NCI-H446 treated with DMSO at 0.1 percent for 48 hours (cell line): ENCODE results near the gene IL15.
"Not testable (repeated sequence)": the region's sequence is repeated elsewhere in the genome, so short reads cannot be mapped to it uniquely, and the experiment has no call there.

Source experiments
- DNase-seq: peaks from one replicate; lab custom pipeline; 2025; lab: John Stamatoyannopoulos, UW

Gene IL15, protein sequence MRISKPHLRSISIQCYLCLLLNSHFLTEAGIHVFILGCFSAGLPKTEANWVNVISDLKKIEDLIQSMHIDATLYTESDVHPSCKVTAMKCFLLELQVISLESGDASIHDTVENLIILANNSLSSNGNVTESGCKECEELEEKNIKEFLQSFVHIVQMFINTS

DNA sequence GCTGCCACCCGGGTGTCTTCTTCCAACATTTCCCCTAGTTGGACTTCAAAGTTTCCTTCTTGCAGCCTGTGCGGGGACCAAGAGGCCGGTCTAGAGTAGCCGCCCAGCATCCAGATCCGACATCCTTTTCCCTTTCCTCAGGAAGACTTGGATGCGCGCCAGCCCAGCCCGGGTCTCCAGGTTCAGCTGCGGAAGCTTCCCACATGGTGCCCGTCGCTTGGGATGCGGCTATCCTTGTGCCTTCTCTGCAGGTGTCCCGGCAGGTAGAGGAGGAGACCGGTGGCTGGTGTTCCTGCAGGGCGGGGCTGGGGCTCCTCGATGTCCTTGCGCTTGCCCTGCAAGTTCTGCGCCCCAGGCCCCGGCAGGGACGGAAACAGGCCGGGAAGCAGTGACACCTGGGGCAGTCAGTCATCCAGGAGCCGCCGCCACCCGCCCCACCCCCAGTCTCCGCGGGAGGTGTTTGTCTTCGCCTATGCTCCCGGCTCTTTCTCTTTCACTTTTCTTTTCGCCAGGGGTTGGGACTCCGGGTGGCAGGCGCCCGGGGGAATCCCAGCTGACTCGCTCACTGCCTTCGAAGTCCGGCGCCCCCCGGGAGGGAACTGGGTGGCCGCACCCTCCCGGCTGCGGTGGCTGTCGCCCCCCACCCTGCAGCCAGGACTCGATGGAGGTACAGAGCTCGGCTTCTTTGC, at the start of gene IL15:
TSS of gene IL15 (plus strand) at position 502 of the 689 bp plus-strand sequence. CDS start 82,882 bp downstream, outside the sequence.
- no peak for DNase-seq

DNA sequence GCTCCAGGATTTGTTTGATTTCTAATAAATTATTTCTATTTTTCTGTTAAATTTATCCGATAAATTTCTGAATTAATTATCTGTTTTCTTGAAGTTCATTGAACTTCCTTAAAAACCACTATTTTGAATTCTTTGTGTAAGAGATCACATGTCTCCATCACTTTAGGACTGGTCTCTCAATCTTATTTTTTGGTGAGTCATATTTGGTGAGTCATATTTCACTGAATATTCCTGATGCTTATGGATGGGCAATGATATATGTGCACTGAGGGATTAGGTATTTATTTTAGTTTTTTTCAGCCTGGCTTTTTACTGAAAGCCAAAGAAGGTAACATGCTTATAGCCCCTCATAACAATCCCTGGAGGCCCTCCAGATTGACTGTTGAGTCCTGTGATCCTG, 48.5 kb upstream of the IL15 start:
- no peak for DNase-seq

- DNase-seq, result no peak
Observed at GRCh38 chr4:141595531-141595930, 40.9 kb upstream of the IL15 start.

- no peak for DNase-seq
Observed at GRCh38 chr4:141599853-141600252, 36.5 kb upstream of the IL15 start.

- DNase-seq, result not testable (repeated sequence)
Observed at GRCh38 chr4:141604683-141605082, 31.7 kb upstream of the IL15 start.

DNA sequence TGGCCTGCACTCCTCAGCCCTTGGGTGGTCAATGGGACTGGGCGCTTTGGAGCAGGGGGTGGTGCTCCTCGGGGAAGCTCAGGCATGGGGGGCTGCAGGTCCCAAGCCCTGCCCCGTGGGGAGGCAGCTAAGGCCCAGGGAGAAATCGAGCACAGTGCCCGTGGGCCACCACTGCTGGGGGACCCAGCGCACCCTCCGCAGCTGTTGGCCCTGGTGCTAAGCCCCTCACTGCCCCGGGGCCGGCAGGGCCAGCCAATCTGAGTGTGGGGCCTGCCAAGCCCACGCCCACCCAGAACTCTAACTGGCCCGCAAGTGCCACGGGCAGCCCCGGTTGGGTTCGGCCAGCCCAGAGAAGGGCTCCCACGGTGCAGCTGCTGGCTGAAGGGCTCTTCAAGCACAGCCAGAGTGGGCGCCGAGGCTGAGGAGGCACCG, 30.9 kb upstream of the IL15 start:
- DNase-seq, result no peak

GRCh38 chr4:141609243-141609642, 27.1 kb upstream of the IL15 start:
- DNase-seq, result no peak

- no peak for DNase-seq
Observed at GRCh38 chr4:141610365-141610764, 26.0 kb upstream of the IL15 start.

DNA sequence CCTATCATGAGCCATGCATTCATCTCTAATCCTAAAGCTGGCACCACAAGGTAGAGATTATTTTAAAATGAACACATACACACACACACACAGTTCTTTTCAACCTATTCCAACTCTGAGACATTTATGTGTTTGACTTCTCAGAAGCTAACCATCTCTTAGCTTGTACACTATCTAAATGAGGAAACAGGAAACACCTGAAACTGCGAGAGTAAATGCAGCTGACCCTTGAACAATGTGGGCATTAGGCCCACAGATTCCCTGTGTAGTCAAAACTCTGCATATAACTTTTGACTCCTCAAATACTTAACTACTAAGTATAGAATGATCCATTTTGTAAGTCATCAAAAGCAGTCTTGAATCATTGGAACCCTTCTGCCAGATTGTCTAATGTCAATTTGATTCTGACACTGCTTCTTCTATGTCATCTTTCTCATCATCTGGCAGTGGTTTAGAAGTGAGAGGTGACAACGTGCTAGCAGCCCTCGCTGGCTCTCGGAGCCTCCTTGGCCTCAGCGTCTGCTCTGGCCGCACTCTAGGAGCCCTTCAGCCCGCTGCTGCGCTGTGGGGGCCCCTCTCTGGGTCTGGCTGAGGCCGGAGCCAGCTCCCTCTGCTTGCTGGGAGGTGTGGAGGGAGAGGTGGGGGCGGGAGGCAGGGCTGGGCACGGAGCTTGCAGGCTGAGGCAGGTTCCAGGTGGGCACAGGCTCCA, 21.4 kb upstream of the IL15 start:
- no peak for DNase-seq

DNA sequence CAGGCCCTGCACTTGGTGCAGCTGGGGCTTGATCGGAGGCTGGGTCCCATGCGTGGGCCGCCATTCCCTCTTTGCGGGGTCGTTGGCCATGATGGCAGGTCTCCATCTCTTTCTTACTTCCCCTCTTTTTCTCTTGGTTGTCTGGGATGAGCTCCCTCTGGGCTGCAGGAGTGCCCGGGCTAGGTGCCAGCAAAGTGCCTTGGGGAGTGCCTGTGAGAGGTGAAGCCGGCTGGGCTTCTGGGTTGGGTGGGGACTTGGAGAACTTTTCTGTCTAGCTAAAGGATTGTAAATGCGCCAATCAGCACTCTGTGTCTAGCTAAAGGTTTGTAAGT, 20.8 kb upstream of the IL15 start:
- not testable (repeated sequence) for DNase-seq

GRCh38 chr4:141620715-141621114, 15.7 kb upstream of the IL15 start:
- DNase-seq, result no peak

GRCh38 chr4:141625023-141625422, 11.4 kb upstream of the IL15 start:
- DNase-seq, result no peak

GRCh38 chr4:141630854-141631253, 5.5 kb upstream of the IL15 start:
- no peak for DNase-seq

DNA sequence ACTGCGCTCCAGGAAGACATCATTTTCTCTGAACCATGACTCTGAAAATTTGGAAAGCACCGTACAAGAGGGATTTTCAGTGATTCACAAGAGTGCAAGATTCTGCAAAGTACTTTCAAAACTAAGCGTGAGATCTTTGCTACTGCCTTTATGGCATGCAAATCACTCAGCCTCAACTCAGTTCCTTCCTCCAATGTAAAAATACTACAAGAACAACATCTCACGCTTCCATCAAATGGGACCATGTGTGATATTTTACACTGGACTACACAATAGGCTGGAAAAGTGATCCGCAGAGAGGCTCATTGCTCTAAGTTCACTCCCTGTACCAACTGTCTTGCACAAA, 674 bp upstream of the IL15 start:
- DNase-seq, result no peak

DNA sequence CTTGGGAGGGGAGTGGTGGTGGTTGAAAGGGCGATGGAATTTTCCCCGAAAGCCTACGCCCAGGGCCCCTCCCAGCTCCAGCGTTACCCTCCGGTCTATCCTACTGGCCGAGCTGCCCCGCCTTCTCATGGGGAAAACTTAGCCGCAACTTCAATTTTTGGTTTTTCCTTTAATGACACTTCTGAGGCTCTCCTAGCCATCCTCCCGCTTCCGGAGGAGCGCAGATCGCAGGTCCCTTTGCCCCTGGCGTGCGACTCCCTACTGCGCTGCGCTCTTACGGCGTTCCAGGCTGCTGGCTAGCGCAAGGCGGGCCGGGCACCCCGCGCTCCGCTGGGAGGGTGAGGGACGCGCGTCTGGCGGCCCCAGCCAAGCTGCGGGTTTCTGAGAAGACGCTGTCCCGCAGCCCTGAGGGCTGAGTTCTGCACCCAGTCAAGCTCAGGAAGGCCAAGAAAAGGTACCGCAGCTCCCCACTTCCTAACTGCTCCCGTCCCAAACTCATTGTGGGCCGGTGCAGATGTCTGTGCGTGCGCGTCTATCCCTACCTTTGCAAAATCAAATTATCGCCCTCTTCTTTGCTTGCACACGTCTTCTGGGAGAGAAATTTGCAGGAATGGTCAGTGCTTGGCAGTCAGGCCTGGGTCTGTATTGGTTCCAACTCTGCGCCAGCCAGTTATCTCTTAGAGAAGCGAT, 533 bp downstream of the IL15 start:
- no peak for DNase-seq

DNA sequence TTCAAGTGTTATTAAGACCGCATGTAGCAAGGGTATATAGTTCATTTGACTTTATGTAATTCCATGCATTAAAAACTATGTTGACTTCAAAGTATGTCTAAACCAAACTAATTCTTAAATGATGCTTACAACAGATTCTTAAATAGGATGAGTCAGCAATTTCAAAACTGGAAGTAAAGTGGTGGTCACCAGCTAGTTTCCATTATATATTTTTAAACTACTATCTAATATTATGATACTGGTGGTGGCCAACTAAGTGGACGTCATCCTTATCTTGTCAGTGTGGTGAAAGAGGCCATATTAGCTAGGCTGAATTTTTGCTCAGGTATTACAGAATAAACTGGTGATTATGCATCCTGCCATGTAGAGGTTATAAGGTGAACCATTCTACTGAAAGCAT, 1.2 kb downstream of the IL15 start:
- DNase-seq, result no peak

DNA sequence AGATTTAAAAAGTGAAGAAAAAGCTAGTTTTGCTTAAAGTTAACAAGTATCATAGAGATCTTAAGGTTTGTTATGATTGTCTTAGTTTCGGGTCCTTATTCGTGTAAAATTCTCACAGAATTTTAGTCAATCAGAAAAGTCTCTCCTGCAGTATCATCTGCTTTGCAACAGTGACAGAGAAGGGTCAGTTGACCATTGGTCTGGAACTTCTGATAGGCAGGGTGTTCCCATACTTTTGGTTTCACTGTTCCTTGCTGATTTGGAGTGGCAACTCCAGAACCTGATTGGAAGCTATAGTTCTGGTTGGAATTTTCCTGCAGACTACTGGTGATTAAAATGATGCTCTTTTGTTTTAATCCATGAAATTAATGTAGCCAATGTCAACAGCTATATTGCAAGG, 1.8 kb downstream of the IL15 start:
- DNase-seq, result no peak

DNA sequence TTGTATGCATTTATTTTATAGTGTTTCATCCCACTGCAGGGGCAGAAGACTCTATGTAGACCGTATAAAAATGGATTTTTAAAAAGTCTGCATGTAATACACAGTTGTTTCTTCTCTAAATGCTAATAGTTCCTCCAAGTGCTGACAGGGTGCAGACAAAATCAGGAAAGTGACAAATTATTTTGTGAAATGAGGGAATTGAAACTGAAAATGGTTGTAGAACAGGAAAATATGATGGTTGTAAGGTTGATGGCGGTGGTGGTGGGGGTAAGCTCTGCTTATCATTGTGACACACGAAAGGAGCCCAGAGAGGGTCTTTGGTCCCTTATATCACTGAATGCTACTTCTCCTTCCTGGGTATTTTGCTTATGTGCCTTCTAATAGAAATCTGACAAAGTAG, 4.3 kb downstream of the IL15 start:
- no peak for DNase-seq

DNA sequence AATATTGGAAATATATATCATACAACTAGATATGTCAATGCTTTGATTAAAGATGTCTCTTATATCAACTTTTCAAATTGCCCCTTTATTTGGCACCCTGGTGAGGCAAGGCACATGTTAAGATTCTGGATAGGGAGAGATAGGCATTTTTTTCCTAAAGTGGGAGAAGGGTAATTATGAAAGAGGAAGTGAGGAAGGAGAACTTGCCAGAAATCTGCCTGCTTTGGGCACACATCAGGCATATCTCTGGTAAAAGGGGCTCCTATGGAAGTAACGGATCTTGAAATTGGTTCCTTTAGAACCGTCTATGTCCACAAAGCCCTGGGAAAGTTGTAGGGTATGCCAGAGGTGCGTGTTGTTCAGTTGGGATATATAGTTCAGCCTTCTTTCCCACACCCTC, 5.7 kb downstream of the IL15 start:
- DNase-seq, result no peak

DNA sequence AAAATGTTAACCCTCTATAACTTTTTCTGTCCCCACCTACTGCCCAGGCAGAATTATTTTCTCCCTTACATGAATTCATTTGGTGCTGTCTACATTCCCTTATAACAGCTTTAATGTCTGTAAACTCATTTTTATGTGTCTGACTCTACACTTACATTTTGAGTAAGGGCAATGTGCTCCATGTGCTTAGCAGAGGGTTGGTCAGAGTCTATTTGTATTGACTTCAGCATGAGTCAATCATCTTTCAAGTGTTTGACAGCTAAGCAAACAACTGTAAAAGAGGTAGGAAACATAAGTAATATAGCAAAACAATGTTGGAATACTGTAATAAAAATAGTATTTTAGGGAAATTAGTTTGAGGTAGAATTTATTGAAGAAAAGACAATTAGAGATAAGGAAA, 6.3 kb downstream of the IL15 start:
- DNase-seq, result no peak

DNA sequence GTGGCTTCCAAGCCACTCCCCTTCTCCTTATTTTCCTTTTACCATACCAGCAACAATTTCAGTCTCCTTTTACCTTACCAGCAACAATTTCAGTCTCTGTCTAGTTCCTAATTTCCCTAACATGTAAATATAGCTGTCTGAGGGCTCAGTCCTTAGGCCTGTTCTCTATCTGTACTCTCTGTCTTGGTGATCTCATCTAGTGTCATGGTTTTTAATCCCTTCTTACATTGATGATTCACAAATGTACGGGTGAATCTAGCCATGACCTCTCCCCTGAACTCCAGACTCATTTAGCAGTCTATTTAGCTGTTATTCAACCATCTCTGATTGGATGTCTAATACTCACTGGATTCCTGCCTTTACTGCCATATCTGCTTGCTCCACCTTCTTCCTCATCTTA, 7.2 kb downstream of the IL15 start:
- DNase-seq, result no peak

GRCh38 chr4:141645611-141646340, 9.4 kb downstream of the IL15 start:
- DNase-seq, result no peak
